HG02943 (cell line): ENCODE data around the gene RAB6B.

Experiments used
- ATAC-seq: cut with Tn5 transposase; IDR thresholded peaks from one replicate; pipeline ENCODE4 v1.9.1; 2021; ENCODE audit warnings: mild to moderate bottlenecking, low read depth, moderate library complexity; ENCODE audit not compliant: unreplicated experiment

RAB6B gene

DNA sequence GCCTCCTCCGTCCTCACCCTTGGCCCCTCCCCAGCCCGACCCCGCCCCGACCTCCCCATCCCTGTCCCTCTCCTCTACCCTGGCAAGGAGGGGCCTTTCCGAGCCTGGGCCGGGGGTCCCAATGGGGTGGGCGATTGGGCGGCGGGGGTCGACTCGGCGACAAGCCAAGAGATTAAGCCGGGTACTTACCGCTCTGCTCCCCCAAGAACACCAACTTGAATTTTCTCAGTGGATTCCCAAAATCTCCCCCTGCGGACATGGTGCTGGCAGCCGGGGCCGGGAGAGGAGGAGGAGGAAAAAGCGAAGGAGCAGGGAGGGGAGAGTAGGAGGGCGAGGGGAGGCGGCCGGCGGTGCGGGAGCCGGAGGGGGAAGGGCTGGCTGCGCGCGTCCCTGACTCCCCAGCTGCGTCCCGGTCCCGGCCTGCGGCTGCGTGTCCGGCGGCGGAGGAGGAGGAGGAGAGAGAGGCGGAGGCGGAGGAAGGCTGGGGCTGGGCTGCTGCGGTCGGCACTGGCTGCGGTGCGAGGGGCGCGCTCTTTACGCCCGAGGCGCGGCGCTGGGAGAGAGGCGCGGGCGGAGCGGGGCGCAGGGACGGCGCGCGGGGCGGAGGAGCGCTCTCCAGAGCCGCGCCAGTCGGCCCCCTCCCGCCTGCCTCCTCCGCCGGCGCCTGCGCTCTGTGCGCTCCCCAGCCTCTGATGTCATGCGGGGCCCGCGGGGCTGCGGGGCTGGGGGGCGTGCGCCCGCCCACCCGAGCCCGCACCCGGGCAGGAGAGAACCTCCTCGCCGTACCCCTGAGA, at the start of gene RAB6B:
Gene RAB6B (minus strand): TSS at position 675 of the 794 bp plus-strand sequence. CDS start 416 bp downstream, at position 259.
- no peak for ATAC-seq

DNA sequence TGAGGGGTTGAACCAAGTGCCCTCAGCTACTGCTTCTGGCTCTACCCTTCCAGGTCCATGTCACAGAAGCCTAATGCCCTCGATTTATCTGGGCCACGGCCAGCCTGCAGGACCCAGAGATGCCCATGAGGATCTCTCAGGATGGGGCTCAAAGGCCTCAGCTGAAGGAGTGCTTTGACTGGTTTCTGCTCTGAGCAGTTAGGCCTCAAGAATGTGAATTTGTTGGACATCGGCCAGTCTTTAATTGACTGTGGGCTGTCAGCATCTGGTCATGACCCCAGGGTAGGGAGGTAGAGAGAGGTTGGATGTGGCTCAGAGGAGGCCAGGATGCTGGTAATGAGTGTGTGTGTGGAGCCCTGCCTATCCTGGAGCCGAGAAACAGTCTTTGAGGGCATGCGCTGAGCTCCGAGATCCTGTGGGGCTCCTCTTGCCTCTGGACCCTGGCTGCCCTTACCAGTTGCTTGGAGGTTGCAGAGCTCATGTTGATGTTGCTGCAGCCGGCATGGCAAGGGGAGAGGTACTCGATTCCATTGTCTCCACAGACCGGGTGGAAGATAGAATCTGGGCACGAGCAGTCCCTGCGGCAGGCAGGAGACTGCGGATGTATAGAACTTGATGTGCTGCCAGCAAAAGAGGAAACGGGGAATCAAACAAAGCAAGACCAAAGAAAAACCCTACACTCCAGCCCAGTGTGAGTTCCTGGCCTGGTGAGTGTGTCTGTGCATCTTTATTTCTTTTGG, 49.1 kb upstream of the RAB6B start:
- ATAC-seq, result no peak

DNA sequence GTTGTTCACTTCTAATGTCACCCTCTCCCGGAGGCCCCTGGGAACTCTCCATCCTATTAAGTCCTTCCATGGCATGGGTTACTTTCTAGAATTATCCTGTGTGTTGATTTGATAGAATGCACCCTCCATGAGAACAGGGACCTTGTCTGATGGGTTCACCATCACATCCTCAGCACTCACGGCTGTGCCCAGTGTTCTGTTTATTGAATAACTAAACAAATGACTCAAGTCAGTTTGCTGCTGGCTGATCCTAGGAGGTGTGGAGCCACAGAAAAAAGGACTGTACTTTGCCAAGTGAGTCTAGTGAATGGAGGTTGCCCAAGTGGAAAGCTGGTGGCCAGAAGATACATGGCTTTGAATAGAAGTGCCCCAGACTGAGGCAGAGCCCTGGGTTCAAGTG, 48.5 kb upstream of the RAB6B start:
- no peak for ATAC-seq

DNA sequence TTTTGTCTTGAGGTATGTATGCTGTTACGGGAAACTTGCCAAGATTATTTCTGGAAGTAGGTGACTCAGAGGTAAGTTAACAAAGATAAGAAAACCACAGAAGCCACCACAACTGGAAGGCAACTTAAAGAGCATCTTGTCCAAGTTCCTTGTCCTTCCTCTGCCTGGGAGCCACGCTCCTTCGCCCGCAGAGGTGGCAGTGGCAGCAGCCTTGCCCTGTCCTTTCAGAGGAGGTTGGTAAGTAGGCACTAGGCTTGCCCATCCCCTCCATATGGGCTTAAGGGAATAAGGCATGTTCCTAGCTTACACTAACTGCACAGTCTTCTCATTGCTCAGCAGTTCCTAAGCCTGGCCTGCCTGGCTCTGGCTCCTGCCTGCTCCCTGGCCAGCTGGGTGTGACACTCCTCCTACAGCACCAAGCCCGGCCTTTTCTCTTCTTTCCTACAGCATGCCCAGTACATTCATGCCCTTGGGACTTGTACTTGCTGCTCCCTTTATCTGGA, 48.0 kb upstream of the RAB6B start:
- no peak for ATAC-seq

DNA sequence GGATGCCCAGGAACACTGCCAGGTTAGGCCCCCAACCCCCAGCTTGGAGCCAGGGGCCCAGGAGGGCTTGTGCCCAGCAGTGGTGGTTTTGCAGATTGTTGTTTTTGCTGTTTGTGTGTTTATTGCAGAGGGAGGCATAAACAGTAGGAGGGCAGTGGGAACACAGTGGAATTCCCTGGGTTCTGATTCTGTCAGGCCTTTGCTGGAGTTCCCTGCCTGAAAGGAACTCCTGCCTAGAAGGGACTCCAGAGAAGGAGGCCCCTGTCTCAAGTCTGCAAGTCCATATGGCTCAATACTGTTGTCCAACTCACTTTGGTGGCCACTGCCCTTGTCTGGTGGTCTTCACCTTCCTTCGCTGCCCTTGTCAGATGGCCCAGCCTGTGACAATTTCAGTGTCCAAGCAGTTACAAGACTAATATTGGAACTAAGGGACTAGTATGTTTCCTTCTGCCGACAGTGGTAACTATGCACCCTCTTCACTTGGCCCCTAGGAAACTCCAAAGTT, 47.4 kb upstream of the RAB6B start:
- no peak for ATAC-seq

DNA sequence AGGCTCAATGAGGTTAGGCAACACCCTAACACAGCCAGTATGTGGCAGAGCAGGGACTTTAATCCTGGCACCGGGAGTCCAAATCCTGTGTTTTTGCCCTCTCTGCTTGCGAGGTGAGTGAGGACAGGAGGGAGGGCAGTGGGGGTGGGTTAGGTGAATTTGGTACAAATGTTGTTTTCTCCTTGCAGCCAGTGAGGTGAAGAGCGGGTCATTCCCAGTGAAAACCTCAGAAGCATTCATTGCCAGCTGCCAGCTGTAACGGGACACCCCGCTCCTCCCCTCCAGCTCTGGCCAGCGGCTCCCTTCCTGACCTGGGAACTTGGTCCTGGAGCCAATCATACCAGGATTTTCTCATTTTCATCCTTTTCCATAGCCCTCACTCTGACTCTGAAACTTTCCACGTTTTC, 45.7 kb upstream of the RAB6B start:
- no peak for ATAC-seq

DNA sequence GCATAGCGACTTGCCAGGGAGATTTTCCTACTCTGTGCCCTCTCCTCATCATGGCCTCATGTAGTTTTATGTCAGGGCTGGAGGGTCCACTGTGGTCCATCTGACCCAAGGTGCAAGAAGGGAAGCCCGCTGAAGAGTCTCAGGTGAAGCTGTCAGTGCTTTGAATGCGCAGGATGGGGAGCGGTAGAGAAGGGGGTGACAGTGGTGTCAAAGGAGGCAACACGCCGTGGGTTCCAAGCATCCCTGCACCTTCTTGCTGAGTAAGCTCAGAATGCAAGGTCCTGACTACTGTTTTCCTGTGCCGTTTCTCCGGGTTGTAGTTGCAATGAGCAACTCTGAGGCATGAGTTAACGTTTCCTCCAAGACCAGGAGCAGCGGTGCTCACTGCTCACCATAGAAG, 44.9 kb upstream of the RAB6B start:
- ATAC-seq, result no peak

DNA sequence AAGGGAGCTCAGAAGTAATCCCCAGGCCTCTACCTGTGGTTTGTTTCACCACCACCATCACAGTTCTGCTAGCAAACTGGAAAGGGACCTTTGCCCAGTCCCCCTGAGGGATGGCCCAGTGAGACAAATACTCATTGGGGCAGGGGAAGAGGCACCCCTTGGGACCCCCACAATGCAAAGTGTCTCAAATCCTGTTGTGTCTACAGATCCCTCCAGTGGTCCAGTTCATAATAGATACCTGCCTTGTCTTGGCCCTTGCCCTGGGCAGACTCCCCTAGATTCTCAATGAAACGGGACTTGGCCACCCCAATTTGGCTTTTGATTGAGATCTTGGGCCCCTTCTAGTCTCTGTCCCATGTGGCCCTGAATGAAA, 43.8 kb upstream of the RAB6B start:
- no peak for ATAC-seq

DNA sequence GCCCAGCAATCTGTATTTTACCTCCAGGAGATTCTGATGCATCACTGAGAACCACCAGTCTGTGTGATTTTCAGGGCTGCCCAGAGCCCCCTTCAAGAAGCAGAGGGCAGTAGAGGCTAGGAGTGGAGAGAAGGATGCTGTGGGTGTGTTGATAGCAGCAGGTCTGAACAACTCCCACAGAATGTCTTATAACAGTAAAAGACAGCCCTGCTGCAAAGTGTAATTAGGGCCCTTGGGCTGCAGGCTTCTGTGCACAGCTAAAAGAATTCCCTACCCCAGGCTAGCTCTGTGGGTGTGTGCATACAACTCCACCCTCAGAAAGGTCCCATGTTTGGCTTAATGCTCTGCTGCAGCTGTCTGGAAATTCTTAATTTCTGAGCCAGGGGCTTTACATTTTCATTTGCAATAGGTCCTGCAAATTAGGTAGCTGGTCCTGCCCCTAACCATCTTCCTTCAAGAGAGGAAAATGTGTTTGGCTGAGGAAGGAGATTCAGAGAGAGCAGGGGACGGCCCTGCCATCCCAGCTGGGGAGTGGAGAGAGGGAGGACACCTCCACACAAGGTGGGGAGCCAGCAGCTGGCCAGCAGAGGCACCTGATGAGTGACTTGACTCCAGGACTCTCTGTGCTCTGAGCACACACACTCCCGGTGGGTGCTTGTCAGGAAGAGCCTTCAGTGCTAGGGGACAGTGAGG, 43.2 kb upstream of the RAB6B start:
- no peak for ATAC-seq

DNA sequence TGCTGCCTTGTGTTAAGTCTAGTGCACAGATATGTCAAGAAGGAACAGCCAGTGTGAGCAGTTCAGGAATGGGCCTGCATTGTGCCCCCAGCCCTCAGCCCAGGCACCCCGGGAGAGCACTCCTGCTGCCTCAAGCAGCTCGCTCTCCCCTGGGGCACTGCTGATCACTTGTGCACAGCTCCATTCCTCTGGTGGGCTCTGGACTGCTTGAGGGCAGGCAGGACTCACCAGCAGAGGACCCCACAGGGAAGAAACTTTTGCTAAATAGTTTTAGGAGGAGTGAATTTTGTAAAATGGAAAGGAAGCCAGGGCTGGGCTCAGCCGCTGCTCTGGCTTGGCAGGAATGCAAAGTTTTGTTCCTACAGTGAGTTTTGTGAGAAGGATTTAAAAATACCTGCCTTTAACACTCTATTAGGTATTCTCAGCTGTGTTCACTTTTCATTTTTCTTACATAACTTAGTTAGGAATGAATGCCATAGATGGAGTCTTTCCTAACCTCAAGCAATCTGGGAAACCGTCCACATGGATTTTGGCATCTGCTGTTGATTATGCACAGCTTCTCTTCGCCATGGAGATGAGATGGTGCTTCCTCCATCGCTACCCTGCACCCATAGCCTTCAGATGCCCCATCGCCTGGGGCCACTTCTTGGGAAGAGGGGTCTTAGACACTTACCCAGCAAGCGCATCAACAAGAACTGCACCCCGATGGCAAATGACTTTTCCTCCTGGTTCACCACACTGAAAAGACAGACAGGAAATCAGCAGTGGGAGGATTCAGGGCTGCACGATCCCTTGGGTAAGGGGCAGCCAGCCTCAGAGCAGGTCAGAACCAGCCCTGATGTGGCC, 42.3 kb upstream of the RAB6B start:
- ATAC-seq, result no peak

DNA sequence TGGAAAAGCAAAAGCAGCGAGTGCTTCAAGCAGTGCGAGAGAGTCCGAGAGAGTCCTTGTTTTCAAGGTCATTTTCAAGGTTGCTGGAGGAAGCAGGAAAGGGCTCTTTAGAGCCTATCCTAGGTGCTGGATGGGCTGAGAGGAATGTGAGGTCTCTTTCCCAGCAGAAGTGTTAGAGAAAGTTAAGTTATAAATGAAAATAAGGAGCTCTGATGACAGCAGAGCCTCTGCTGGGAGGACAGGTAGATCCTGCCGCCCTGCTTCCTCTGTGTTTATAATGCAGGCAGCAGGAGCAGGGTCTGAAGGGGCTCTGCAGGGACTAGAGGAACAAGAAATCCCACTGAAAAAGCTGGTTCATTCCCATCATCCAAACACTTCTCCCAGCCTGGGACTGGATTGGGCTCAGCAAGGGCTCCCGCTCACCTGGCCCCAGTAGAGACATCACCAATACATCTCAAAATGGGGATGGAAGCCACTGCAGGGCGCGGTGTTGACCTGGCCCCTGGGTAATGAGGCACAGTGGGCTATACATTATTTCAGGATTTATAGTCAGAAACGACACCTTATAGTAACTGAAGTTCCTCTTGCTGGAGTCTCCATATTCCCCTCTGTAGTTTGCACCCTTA, 41.5 kb upstream of the RAB6B start:
- no peak for ATAC-seq

DNA sequence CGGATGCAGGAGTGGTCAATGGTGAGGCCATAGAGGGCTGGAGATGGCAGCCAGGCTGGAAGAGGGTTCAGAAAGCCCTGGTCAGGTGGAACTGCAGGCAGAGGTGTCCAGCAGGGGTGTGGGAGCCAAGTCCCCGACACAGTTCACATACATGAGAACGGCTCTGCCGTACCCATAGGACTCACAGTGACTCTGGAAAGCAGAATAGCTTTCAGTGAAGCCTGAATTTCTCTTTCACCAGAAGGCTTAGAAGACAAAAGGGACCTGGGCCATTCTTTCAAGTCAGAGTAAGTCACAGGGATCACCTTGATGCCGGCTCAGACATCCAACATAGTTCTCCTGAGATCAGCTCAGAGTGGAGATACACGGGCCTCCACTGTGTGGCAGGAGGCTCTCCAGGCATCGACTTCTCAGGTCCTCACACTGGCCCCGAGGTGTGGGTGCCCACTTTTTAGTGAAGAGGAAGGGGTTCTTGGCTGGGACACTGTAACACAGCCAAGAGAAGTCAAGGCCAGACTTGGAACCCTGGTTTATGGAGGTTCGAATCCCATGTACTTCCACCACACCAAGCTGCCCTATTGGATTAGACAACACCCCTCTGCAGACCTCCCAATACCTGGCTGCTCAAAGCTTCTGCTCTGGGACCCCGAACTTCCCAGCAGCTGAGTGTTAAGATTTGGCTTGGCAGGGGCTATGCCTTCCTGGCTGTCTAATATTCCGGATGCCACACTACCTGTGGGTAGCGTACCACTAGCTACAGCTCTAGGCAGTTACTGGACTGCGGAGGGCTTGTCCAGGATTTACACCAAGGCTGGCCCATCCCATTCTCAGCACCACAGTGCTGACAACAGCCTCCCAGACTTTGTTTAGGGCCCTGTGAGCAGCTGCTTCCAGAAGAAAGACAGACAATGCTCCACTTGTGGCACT, 40.4 kb upstream of the RAB6B start:
- no peak for ATAC-seq

DNA sequence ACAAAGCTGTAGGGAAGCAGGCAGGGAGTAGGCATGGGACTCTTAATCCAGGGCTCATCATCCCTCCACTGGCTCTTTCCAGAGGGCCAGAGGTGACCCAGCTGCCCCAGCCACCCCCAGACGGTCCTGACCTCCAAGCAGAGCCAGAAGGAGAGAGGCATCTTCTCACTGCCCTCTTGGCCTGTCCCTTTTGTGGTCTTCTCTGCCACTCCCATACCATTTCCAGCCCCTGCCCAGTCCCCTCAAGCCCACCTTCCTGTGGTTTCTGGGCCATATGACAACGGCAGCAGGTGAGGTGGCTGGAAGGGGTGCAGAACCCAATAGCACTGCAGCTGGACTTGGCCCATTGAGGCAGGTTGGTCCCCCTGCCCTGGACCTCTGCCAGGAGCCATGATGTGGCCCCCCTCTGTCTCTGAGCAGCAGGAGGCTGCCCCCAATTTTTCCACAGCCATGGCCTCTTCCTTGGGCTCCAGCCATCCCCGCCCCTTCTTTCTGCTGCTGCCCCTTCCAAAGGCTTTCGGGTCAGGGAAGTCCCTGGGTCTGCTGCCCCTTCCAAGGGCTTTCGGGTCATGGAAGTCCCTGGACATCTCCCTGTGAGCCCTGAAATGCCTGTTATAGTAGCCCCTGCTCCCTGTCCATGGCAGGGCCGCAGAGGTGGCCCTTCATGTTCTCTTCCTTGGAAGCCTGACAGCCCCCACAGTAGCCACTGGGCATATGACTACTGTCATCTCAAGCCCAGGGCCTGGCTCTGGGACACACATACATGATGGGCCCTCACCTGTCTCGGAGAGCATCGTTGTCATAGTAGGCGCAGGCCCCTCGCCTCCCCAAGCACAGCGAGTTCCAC, 39.5 kb upstream of the RAB6B start:
- no peak for ATAC-seq

DNA sequence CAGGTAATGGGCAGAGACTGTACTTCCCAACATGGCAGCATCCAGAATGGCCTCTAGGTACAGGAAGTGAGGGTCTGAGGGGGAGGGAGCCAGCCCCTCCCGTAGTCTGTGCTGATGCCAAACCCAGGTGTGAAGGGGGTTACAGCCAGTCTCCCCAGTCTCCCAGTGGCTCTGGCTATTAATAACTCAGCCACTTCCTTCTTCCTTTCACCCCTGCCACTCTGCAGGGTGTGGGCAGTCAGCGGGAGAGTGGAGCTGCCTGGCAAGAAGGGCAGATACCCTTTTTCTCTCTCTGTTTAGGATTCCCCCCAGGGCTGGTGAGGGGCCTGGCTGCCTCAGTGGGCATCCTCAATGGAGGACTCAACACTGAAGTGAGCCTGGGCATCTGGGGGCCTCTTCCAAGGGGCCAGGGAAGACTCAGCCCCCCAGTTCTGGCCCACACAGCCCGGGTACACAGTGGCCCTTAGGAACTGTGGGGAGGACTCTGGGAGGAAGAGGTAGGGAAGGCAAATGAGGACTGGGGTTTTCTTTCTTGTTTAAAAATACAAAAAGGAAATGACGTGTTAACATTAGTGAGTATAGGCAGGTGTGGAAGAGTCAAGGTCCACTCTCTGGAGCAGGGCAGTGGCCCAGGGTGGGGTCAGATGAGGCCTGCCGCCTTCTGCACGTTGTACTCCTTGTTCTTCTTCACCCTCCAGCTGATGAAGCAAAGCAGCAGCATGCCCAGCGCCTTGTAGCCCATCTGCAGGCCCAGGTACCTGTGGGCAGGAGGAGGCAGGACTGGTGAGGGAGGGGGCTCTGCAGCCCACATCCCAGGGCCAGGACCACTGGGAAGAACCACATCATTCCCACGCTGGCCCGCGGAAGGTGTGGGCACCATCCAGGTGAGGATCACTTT, 38.6 kb upstream of the RAB6B start:
- ATAC-seq, result no peak

DNA sequence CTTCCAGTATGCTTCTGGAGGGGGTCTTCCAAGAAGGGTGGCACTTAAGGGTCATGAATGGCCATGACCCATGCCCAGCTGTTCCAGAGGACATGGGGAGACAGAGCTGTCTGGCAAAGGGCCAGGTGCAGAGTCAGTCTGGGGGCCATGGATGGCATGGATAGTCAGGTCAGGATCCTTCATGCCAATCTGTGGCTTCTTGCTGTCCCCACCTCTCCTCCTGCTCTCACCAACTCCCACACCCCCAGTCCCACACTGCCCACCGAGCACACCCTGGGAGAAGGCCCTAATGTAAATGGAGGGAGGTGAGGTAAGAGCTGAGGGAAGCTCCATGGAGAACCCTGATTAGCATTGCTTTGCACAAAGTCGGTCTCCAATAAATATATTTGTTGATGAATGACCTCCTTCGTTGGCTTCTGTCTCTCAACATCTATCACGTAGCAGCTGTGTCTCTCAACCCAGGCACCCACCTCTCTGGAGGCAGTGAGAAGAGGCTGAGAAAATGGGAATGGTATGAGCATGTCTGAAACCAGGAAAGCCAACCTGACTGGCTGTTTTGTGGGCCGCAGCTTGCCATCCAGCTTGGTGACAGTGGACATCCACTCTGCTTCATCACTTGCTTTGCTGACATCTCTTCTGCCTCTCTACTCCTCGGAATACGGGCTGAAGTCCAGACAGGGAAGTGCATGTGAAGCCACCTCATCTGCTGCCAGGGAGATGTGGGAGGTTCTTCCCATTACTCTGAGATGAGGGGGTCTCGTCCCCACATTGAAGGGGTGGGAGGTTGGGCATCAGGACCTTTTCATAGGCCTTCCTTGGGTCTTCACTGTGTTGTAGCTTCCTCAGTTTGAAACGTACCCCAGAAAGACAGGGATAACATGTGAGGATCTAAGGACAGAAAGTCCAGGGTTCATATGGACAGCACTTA, 37.7 kb upstream of the RAB6B start:
- no peak for ATAC-seq

DNA sequence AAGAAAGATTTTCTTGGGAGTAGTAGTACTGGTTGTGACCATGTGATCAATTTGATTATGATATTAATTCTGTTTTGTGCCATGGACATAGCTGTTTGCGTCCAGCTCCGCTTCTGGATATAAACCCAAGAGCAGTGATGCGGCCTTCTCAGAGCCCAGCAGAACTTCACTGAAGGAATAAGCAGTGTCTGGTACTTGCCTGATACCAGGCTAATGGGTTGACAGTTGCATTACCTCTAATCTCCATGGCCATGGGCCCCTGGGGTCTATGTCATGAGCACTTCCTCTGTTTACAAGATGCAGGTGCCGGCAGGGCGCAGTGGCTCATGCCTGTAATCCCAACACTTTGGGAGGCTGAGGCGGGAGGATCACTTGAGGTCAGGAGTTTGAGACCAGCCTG, 36.3 kb upstream of the RAB6B start:
- no peak for ATAC-seq
